Measurements from ENCODE around the gene HMGCS1. TPM values are rescaled to one million over a fixed set of nuclear protein-coding genes. Genes with fewer than 3 reads are reported as not detected.

The HMGCS1 gene
- total RNA-seq, 1 donor from 2014 or later = 160 TPM

DNA sequence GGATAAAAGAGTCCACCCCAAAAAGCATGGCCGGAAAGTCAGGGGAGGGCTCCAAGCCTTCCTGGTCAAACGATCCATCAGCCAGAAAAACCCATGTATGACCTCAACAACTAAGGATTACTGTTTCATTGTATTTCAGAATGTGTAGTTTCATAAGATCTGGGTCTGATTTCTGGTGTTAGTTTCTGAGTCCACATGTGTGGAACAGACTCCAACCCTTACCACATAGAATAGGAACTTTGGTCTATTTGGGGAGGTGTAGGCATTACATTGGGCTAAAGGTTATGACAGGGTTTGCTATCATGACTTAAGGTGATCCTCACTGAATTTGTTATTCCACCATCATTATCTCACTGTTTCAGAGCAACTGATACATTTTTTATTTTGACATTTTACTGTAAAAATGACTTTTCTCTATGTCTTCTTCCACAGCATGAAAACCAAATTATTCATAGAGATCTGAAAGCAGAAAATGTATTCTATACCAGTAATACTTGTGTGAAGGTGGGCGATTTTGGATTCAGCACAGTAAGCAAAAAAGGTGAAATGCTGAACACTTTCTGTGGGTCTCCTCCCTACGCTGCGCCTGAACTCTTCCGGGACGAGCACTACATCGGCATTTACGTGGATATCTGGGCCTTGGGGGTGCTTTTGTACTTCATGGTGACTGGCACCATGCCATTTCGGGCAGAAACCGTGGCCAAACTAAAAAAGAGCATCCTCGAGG, 33.5 kb downstream of the HMGCS1 start:
- POLR2A ChIA-PET = no interaction called here
- Mint-ChIP-seq H3K27ac (no peak overlapping the region), H3K27me3 (no peaks in the 10 kb centered on the region), H3K36me3 (ENCODE audit: low read depth) (no peaks in the 10 kb centered on the region), H3K9me3 (no peaks in the 10 kb centered on the region), H3K4me1 (no peaks in the 10 kb centered on the region), H3K4me3 (no peak overlapping the region)
- no peak for DNase-seq
- ATAC-seq (ENCODE audit: low read depth) = no peak
- TF ChIP-seq, protein P1, sequence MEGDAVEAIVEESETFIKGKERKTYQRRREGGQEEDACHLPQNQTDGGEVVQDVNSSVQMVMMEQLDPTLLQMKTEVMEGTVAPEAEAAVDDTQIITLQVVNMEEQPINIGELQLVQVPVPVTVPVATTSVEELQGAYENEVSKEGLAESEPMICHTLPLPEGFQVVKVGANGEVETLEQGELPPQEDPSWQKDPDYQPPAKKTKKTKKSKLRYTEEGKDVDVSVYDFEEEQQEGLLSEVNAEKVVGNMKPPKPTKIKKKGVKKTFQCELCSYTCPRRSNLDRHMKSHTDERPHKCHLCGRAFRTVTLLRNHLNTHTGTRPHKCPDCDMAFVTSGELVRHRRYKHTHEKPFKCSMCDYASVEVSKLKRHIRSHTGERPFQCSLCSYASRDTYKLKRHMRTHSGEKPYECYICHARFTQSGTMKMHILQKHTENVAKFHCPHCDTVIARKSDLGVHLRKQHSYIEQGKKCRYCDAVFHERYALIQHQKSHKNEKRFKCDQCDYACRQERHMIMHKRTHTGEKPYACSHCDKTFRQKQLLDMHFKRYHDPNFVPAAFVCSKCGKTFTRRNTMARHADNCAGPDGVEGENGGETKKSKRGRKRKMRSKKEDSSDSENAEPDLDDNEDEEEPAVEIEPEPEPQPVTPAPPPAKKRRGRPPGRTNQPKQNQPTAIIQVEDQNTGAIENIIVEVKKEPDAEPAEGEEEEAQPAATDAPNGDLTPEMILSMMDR (IDR thresholded peaks at IDR 0.05) = no peak
- intact Hi-C loops (cut with micrococcal nuclease) = no loop called here
- CTCF ChIA-PET = no interaction called here

DNA sequence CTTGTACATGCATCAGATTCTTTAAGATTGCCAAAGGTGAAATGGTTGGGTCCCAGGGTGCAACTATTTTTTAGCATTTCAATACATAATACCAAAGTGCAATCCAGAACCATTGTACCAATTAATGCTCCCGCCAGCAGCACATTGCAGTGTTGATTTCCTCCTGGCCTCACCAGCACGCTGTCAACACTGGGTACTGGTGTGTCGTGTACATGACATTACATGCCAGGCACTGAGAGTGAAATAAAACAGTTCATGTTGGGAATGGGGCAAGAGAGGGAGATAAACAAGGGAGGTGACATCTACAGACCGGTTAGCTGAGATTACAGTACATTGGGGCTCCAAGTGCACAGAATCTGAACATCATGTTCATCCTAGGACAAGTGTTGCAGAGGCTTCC, 37.8 kb downstream of the HMGCS1 start:
- ChIA-PET POLR2A (no interaction called here), CTCF (no interaction called here)
- TF ChIP-seq, protein P1 (IDR thresholded peaks at IDR 0.05) = no peak
- Mint-ChIP-seq H3K27me3 (peaks cover 13% of the 10 kb centered on the region), H3K4me3 (no peak overlapping the region), H3K27ac (no peak overlapping the region), H3K36me3 (ENCODE audit: low read depth) (no peaks in the 10 kb centered on the region), H3K4me1 (no peaks in the 10 kb centered on the region), H3K9me3 (no peaks in the 10 kb centered on the region)
- no peak for DNase-seq
- intact Hi-C loops (cut with micrococcal nuclease) = no loop called here
- ATAC-seq (ENCODE audit: low read depth) = no peak

DNA sequence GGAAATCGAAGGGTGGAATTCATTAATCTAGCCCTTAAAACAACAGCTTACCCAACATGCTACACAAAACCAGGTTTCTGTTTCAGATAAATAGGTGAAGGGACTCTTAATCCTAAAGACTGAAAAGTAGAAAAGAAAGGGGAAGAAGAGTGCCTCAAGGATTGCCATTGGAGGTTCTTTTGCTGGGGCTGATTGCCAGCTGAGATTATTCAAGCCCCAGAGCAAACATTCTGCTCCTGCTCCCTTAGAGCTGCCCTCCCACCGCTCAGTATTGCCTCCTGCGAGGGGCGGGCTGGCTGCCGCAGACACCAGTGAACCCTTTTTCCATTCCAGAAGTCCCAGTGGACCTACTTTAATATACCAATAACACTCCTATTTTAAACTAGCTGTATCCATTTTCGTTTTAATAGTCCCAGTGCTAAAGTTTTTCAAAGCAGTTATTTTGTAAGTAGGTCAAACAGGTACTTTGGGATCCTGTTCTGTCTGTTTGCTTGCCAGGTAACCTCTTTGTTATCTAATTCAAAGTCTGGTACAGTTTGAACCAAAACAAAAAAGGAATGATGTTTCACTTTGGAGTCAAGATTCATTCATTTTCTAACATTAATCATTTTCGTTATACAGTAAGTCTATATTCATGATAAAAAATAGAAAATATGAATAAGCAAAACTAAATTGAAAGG, 38.6 kb downstream of the HMGCS1 start:
- Mint-ChIP-seq H3K27ac (no peak overlapping the region), H3K4me3 (no peak overlapping the region), H3K27me3 (peaks cover 19% of the 10 kb centered on the region), H3K36me3 (ENCODE audit: low read depth) (no peaks in the 10 kb centered on the region), H3K9me3 (no peaks in the 10 kb centered on the region), H3K4me1 (no peaks in the 10 kb centered on the region)
- TF ChIP-seq, protein P1 (IDR thresholded peaks at IDR 0.05) = no peak
- ChIA-PET CTCF (no interaction called here), POLR2A (no interaction called here)
- ATAC-seq (ENCODE audit: low read depth) = no peak
- no peak for DNase-seq
- intact Hi-C loops (cut with micrococcal nuclease) = no loop called here

DNA sequence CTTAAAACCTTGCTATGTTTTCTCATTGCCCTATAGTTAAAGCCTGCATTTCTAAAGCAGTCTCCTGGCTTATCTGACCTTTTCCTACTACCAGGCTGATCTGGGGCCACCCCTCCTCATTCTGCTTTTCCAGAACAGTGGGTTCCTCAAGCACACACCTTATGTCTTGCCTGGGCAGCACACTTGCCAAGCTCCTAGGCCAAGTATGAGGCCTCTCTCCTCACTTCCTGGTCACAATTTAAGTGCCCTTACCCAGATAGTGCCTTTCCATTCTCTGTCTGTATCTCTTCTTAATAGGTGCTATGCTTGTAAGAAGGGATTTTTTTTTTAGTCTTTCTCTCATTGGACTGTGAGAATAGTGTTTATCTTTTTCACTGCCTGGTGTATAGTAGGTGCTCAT, 39.7 kb downstream of the HMGCS1 start:
- Mint-ChIP-seq H3K27ac (no peak overlapping the region), H3K9me3 (peaks cover 2% of the 10 kb centered on the region), H3K4me1 (no peaks in the 10 kb centered on the region), H3K36me3 (ENCODE audit: low read depth) (no peaks in the 10 kb centered on the region), H3K27me3 (peaks cover 21% of the 10 kb centered on the region), H3K4me3 (no peak overlapping the region)
- no peak for DNase-seq
- ChIA-PET POLR2A (no interaction called here), CTCF (no interaction called here)
- no peak for ATAC-seq (ENCODE audit: low read depth)
- intact Hi-C loops (cut with micrococcal nuclease) = no loop called here
- TF ChIP-seq, protein P1 (IDR thresholded peaks at IDR 0.05) = no peak

DNA sequence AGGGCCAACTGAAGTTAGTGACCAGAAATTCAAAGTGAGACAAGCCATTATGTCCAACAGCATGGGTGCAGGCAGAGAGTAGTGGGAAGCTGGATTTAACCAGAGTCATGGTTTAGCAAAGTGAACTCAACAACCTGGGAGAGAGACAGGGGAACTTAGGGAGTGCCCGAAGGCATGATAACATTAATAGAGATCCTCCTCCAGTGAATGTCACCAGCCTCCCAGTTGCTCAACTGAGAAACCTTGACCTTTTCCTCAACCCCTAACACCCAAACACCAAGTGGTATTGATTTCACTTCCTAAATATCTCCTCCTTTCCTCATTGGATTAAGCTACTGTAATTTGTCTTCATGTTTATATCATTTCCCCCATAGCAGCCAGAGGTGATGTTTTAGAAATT, 42.6 kb downstream of the HMGCS1 start:
- DNase-seq = no peak
- CTCF ChIA-PET = no interaction called here
- Mint-ChIP-seq H3K9me3 (peaks cover 10% of the 10 kb centered on the region), H3K4me1 (no peaks in the 10 kb centered on the region), H3K27me3 (peaks cover 40% of the 10 kb centered on the region), H3K27ac (no peak overlapping the region), H3K4me3 (no peak overlapping the region), H3K36me3 (ENCODE audit: low read depth) (no peaks in the 10 kb centered on the region)
- ATAC-seq (ENCODE audit: low read depth) = no peak
- intact Hi-C loops (cut with micrococcal nuclease) = no loop called here
- TF ChIP-seq, protein P1 (IDR thresholded peaks at IDR 0.05) = no peak
- POLR2A ChIA-PET = no interaction called here
